RCC 7860 (cell line): ENCODE measurements around the gene ECSIT.
"Not testable (repeated sequence)": the region's sequence is repeated elsewhere in the genome, so short reads cannot be mapped to it uniquely, and the experiment has no call there.

Experiments
- DNase-seq: peaks from one replicate; pipeline ENCODE4 v3.0.0-alpha.2; 2015; ENCODE audit warnings: low spot score
- FAIRE-seq: peaks from 2 replicates; lab custom pipeline; 2012; peaks lifted over from hg19 to GRCh38; lab: Jason Lieb, UNC

ECSIT gene

DNA sequence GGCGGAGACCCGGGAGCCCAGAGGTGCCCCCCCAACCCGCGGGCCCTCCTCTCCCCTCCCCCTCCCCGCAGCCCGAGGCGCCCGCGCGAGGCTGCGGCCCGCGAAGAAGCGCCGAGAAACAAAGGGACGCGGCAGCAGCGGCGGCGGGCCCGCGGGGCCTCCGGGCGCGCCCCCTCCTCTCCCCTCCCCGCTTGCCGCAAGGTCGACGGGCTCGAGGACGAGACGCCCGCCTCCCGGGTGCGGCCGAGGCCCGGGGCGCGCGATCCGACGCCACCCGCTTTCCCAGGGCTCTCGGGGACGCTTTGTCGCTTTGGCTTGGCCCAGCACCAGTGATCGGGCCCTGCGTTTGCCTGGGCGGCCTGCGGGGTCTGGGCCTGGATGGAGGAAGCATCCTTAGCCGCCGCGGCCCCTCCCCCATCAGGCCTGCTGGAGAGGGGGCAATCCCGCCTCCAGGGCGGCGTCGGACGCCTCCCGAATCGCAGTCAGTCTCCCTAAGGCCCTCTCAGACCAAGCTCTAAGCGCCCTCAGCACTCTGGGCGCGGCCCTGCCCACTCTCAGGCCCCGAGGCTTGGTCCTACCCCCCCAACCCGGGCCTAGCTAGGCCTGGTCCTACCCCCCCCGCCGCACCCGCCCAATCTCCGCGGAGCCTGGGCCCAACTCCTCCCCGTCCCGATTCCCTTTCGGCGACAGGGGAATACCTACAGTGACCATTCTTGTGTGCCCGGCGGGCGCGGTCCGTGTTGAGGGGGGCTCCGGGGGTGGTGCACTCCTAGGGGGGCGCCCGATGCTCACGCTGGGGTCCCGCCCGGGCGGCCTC, 48.8 kb downstream of the ECSIT start:
- DNase-seq (no peak), FAIRE-seq (no peak)

DNA sequence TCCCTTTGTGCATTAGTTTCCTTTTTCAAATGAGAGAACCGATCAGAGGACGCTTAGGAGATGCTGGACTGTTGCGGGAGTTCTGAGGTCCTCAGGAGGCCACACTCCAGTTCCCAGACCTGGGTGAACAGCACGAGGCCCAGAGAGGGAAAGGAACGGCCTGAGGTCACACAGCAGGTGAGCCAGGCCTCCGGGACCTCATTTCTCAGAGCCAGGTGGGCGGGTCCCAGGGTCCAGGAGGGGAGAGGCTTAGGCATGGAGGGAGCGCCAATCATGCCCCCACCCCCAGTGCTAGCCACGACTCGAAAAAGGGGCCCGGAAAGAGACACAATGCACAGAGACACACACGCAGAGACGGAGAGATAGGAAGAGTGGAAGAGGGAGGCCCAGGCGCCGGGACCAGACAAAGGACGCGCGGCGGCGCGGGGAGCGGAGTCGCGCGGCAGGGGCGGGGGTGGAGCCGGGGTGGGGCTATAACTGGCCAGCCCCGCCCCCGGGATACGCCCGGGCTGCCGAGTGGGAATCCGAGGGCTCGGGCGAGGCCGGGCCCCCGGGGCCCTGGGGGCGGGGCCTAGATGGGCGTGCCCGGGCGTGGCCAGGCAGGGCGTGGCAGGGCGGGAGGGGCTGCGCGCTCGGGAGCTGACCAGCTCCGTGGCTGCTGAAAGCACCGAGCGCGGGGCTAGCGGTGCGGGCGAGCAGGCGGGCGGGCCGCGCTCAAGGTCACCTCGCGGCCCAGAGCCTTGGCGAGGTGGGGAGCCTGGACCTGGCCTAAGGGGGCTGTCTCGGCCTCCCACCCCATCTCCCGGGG, 49.6 kb downstream of the ECSIT start:
- DNase-seq (no peak), FAIRE-seq (no peak)

DNA sequence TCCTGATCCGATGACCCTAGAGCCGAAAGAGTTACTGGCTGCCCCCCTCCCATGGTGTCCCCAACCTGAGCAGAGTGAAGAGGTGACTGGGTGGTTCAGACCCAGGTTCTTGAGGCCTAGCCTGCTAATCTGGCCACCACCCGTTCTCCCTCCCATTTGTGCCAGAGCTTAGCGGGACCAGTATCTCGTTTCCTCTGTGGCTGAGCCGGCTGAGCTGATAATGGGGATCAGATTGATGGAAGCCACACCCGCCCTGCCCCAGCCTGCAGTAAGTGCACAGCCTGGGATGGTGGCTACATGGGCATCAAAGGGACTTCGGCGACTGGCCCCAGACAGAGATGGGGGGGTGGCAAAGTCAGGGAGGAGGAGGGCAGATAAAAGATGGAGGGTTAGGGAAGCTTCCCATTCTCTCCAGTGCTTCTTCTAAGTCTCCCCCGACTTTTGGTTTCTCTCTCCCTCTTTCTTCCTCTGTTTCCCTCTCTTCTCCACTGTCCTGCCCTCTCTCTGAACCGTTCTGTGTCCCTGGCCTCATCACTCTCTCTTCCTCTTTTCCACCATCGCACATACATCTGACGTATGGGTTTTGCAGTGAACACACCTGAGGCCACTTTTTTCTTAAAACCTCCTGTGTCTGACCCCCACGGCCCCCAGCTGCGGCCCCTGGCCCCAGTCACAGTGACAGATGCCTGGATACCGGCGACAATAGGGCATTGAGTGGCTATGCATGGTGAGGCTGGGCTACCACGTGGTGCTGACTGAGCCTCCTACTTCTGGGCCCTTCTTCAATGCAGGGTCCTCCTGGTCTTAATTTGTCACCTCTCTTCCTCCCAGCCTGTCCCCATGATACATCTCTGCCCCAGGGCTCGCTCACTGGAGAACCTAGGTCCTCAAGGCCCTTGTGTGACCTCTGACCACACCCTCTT, 50.5 kb downstream of the ECSIT start:
- FAIRE-seq (no peak), DNase-seq (no peak)

DNA sequence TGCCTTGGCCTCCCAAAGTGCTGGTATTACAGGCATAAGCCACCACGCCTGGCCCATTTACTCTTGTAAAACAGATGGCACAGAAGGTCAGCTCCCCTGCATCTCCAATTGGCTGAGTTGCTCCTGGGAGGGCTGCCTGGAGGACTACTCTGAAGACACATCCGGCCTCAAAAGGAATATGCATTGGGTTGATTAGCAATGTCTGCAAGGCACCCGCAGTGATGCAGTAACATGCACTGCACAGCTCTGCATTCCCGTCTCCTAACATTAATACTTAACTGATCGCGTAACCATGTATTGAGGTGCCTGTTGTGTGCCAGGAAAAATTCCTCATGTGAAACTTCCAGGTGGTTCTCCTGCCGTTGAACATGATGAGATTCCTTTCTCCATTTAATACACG, 53.1 kb downstream of the ECSIT start:
- DNase-seq (no peak), FAIRE-seq (no peak)

DNA sequence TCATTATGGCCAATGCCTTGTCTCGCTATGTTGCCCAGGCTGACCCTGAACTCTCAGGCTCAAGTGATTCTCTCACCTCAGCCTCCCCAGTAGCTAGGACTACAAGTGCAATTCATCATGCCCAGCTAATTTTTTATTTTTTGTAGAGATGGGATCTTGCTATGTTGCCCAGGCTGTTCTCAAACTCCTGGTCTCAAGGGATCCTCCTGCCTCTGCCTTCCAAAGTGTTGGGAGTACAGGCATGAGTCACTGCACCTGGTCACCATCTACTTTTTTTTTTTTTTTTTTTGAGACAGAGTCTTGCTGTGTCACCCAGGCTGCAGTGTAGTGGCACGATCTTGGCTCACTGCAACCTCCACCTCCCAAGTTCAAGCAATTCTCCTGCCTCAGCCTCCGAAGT, 53.6 kb downstream of the ECSIT start:
- DNase-seq, FAIRE-seq: not testable (repeated sequence)

DNA sequence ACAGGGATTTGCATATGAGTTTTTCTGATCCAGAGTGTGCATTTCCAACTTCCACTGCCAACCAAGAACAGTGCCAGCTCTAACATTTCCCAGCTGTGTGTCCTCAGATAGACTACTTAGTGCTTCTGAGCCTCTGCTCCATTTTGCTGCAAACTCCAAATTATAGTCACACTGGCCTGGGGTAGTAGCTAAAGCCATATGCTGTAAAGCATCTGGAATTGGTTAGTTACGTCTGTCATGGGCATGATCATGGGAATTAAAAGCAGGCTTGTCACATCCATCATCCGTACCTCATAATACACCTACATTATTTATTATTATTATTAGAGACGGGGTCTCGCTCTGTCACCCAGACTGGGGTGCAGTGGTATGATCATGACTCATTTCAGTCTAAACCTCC, 55.2 kb downstream of the ECSIT start:
- no peak for FAIRE-seq

DNA sequence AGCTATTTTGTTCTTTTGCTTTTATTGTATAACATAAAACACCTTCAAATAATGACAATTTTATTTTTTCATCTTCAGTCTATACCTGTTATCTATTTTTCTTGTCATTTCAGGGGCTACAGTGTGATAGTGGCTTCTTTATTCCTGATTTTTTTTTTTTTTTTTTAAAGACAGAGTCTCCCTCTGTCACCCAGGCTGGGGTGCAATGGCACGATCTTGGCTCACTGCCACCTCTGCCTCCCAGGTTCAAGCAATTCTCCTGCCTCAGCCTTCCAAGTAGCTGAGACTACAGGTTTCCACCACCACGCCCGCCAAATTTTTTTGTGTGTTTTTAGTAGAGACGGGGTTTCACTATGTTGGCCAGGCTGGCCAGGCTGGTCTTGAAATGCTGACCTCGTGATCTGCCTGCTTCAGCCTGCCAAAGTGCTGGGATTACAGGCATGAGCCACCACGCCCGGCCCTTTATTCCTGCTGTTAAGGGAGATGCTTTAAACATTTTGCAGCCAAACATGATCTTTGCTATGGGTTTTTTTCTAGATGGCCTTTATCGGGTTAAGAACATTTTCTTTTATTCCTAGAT, 60.6 kb downstream of the ECSIT start:
- DNase-seq, FAIRE-seq: not testable (repeated sequence)

More for the DNA sequence above, 55.2 kb downstream of the ECSIT start:
- DNase-seq: no peak

DNA sequence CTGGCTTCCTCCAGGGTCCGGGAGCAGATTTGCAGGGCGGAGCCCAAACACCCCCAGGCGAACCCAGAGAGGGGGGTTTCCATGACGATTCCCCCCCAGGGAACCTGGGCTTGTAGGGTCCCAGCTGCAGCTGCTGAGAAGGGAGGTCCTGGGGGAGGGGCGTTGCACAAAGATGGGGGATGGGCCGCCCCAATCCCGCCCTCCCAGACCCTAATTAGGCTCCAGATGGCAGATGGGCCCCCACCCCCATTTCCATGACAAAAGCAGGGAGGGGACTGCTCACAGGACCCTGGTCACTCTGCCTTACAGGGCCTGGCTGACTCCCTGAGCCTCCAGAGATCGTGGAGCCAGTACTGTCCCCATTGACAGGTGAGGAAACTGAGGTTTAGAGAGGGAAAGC, 63.3 kb downstream of the ECSIT start:
- FAIRE-seq: no peak
- no peak for DNase-seq

DNA sequence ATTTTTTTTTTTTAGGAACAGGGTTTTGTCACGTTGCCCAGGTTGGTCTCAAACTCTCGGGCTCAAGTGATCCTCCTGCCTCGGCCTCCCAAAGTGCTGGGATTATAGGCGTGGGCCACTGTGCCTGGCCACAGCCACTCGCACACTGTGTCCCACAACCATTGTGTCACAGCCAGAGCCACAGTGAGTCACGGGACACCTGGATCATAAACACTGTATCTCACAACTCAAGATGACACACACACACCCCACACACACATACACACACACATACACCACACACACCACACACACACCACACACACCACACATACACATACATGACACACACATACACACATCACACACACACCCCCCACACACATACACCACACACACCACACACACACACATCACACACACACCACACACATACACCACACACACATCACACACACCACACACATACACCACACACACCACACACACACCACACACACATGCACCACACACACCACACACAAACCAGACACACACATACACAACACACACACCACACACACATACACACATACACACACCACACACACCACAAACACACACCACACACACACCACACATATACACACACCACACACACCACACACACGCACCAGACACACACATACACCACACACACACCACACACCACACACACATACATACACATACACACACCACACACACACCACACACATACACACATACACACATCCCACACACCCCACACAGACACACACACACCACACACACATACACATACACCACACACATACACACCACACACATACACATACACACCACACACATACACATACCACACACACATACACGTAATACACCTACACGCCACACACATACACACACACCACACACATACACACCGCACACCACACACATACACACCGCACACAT, 64.3 kb downstream of the ECSIT start:
- FAIRE-seq (no peak), DNase-seq (no peak)

DNA sequence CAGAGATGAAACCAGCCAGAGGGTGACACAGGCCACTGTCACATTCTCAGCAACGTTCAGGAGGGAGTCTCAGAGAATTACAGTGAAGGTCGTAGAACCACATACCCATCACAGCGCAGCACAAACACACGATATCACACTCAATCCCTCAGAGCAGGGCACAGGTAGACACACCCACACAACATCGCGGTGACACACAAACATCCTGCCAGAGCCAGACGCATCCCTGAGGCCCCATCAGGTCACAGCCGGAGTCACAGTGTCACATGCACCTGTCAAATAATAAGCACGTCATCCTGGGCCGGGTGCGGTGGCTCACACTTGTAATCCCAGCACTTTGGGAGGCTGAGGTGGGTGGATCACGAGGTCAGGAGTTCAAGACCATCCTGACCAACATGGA, 65.5 kb downstream of the ECSIT start:
- no peak for DNase-seq
- FAIRE-seq: no peak

DNA sequence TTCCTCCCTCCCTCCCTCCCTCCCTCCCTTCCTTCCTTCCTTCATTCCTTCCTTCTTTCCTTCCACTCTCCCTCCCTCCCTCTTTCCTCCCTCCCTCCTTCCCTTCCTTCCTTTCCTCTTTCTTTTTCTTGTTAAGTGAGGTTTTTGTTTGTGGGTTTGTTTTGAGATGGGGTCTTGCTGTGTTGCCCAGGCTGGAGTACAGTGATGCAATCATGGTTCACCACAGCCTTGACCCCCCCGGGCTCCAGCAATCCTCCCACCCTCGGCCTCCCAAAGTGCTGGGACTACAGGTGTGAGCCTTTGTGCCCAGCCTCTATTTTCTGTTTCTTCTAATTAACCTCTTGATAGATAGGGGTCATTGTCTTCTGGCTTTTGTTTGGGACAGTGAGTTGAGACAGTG, 67.5 kb downstream of the ECSIT start:
- FAIRE-seq: no peak

DNA sequence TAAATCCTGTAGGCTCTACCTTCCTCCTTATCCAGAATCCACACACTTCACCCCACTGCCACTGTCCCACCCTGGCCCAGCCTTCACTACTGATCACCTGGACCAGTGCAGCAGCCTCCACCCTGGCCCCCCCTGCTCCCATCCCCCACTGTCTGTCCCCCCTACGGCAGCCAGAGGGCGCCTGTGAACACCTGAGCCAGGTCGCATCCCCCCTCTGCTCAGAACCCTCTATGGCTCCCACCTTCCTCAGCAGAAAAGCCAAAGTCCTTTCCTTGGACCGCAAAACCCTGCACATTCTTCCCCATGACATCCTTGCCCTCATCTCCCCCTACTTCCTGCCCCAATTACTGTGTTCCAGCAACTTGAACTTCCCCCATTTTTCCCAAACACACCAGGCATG, 68.7 kb downstream of the ECSIT start:
- FAIRE-seq (no peak), DNase-seq (no peak)

More for the DNA sequence above, 67.5 kb downstream of the ECSIT start:
- no peak for DNase-seq

DNA sequence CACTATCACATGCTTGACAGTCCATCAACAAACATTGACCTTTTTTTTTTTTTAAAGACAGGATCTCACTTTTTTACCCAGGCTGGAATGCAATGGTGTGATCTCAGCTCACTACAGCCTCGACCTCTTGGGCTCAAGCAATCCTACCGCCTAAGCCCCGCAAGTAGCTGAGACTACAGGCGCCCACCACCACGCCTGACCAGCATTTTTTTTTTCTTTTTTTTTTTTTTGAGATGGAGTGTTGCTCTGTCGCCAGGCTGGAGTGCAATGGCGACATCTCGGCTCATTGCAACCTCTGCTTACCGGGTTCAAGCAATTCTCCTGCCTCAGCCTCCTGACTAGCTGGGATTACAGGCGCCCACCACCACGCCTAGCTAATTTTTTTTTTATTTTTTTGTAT, 70.0 kb downstream of the ECSIT start:
- FAIRE-seq: not testable (repeated sequence)

DNA sequence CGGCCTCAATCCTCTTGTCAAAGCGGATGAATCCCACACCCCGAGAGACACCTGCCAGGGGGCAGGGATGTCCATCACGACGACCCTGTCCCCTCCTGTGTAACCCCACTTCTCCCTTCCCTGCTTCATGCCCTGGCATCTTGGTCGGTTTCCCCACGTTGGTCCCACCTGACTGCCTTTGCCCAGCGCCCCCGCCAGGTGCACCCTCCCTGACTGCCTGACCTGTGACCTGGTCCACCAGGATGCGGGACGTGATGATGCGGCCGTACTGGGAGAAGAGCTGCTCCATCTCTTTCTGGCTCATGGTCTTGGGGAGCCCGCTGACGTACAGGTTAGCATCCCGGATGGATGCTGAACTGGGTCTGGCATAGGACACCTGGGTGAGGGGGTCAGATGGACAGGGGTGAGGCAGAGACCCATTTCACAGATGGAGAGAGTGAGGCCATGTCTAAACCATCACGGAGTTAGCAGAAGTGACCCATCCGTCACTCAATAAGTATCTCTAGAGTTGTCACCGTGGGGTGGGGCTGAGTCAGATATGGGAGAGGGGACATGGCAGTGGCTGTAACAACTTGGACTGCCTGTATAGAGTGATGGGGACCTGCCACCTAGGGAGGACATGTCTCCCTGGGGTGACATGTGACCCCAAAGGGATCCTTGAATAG, 70.6 kb downstream of the ECSIT start:
- no peak for FAIRE-seq

More for the DNA sequence above, 70.0 kb downstream of the ECSIT start:
- not testable (repeated sequence) for DNase-seq

DNA sequence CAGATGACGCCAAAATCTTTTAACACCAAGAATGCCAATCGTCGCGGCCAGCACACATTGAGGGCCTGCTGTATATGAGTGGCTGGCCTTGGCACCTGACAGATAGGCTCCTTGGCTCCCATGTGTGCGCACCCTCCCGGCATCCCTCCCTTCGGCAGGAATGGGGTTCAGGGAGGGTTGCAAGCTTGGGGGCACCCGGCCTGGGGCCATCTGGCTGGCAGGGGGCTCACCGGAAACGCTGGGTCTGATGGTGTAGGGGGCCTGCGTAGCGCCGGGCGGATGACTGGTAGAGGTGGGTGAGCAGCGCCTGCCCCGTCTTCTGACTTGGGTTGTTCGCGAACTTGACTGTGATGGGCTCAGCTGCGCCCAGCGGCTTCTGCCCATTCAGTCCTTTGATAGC, 71.1 kb downstream of the ECSIT start:
- DNase-seq: no peak
- FAIRE-seq: no peak

More for the DNA sequence above, 70.6 kb downstream of the ECSIT start:
- DNase-seq: no peak

DNA sequence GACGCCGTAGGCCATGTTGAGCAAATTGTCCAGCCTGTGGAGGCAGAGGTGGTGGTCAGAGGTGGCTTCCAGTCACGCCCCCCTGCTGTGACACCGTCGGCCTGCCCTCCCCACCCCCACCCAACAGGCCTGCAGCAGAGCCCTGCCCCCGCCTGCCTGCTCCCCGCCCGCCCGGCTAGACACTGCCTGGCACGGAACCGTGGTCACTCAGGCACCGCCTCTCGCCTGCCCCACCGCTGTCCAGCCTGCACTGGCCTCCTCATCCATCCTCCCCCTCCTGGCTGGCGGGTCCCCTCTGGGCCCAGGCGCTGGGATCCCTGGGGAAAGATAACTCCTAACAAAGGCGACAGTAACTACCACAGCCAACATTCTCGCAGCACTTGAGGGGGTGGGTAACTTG, 71.8 kb downstream of the ECSIT start:
- FAIRE-seq: no peak
- DNase-seq: no peak

DNA sequence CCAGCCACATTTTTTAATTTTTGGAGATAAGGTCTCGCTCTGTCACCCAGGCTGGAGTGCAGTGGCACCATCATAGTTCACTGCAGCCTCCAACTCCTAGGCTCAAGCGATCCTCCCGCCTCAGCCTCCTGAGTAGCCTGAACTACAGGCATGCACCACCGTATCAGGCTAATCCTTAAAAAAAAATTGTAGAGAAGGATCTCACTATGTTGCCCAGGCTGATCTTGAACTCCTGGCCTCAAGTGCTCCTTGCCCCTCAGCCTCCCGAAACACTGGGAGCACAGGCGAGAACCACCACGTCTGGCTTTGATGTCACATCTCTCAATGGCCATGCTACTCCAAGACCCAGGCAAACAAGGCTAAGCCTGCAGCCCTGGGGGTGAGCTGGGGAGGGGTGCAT, 72.3 kb downstream of the ECSIT start:
- DNase-seq: no peak
- no peak for FAIRE-seq
